Vagina (tissue), 2 donors: ENCODE results near the gene SSX2IP. TPM values are rescaled to one million over a fixed set of nuclear protein-coding genes. Genes with fewer than 3 reads are reported as not detected.
"Not testable (repeated sequence)": the region's sequence is repeated elsewhere in the genome, so short reads cannot be mapped to it uniquely, and the experiment has no call there.

Source experiments
- DNase-seq, 2 donors: peaks; one replicate each; pipeline ENCODE4 v3.0.0-alpha.2; 2017; ENCODE audit errors: extremely low spot score in 2 of 2
- H3K27ac ChIP-seq: fragments of 200-600 bp; sonication (generic); one replicate; pipeline ENCODE4 v1.5.1; 2019
- H3K27me3 ChIP-seq: fragments of 200-600 bp; sonication (generic); one replicate; pipeline ENCODE4 v1.5.1; 2019
- H3K36me3 ChIP-seq, 2 donors: fragments of 200-600 bp; sonication (generic); one replicate each; pipeline ENCODE4 v1.5.1; 2017 to 2019
- H3K4me1 ChIP-seq: fragments of 200-600 bp; sonication (generic); one replicate; pipeline ENCODE4 v1.5.1; 2019
- H3K4me3 ChIP-seq, 2 donors: fragments of 200-600 bp; sonication (generic); 1 replicate in 1 of 2; 2 replicates in 1 of 2; pipeline ENCODE4 v1.5.1; 2016 to 2019
- H3K9me3 ChIP-seq: fragments of 200-600 bp; sonication (generic); one replicate; pipeline ENCODE4 v1.5.1; 2019
- CTCF ChIP-seq, 3 experiments: fragments of 450-650 bp in 2 of 3; fragments of 200-600 bp in 1 of 3; sonication (generic) in 1 of 3; IDR thresholded peaks; one replicate each; pipeline ENCODE4 v1.5.1; 2017 to 2019; ENCODE audit warnings: antibody characterized with exemption in 3 of 3, mild to moderate bottlenecking in 2 of 3, moderate library complexity in 2 of 3
- POLR2A ChIP-seq, 2 donors: fragments of 450-650 bp; IDR thresholded peaks; one replicate each; pipeline ENCODE4 v1.6.1; 2017; ENCODE audit warnings: antibody characterized with exemption in 2 of 2, mild to moderate bottlenecking in 2 of 2, moderate library complexity in 2 of 2
- POLR2AphosphoS5 ChIP-seq, 2 donors: sonication (generic); formaldehyde crosslinking; IDR thresholded peaks; one replicate each; pipeline ENCODE4 v1.9.0; 2017; ENCODE audit warnings: antibody characterized with exemption in 2 of 2, mild to moderate bottlenecking in 2 of 2, low read depth in 1 of 2; ENCODE audit not compliant: insufficient read depth in 1 of 2
- intact Hi-C: fragments of 100-400 bp; cut with DNase I; formaldehyde crosslinking; loops from one replicate; pipeline ENCODE4 v1.15.1; 2023
- total RNA-seq: library from RNA; depleted of rRNA; stranded (reverse); fragments of >200 nt; gene quantifications from one replicate; pipeline ENCODE4 v1.2.3, GENCODE V29; 2016

SSX2IP gene
- total RNA-seq, 1 donor from 2014 or later = 8.3 TPM

GRCh38 chr1:84735483-84735882 lies 45.2 kb upstream of the SSX2IP start:
- no peaks in the 10 kb centered on the region for H3K9me3 ChIP-seq
- DNase-seq = no peak
- no peaks in the 10 kb centered on the region for H3K36me3 ChIP-seq
- H3K27ac ChIP-seq = no peak overlapping the region
- H3K27me3 ChIP-seq = no peaks in the 10 kb centered on the region
- H3K4me3 ChIP-seq = no peak overlapping the region
- TF ChIP-seq POLR2AphosphoS5 (IDR thresholded peaks at IDR 0.05; ENCODE audit: insufficient read depth in 1 of 2, low read depth in 1 of 2) = no peak
- TF ChIP-seq CTCF (IDR thresholded peaks at IDR 0.05) = no peak
- TF ChIP-seq POLR2A (IDR thresholded peaks at IDR 0.05) = no peak
- no peaks in the 10 kb centered on the region for H3K4me1 ChIP-seq
- intact Hi-C loops = no loop called here

GRCh38 chr1:84732520-84732919 lies 42.3 kb upstream of the SSX2IP start:
- H3K36me3 ChIP-seq = no peaks in the 10 kb centered on the region
- TF ChIP-seq CTCF (IDR thresholded peaks at IDR 0.05) (no peak), POLR2A (IDR thresholded peaks at IDR 0.05) (no peak), POLR2AphosphoS5 (IDR thresholded peaks at IDR 0.05; ENCODE audit: insufficient read depth in 1 of 2, low read depth in 1 of 2) (no peak)
- no peak for DNase-seq
- no peaks in the 10 kb centered on the region for H3K4me1 ChIP-seq
- H3K27me3 ChIP-seq = no peaks in the 10 kb centered on the region
- H3K4me3 ChIP-seq = no peak overlapping the region
- intact Hi-C loops = no loop called here
- H3K9me3 ChIP-seq = no peaks in the 10 kb centered on the region
- H3K27ac ChIP-seq = no peak overlapping the region

- DNase-seq = no peak
- H3K9me3 ChIP-seq = no peaks in the 10 kb centered on the region
- H3K4me3 ChIP-seq = no peak overlapping the region
- H3K4me1 ChIP-seq = no peaks in the 10 kb centered on the region
- TF ChIP-seq CTCF (IDR thresholded peaks at IDR 0.05) (no peak), POLR2AphosphoS5 (IDR thresholded peaks at IDR 0.05; ENCODE audit: insufficient read depth in 1 of 2, low read depth in 1 of 2) (no peak), POLR2A (IDR thresholded peaks at IDR 0.05) (no peak)
- H3K27ac ChIP-seq = no peak overlapping the region
- no peaks in the 10 kb centered on the region for H3K36me3 ChIP-seq
- intact Hi-C loops = no loop called here
- H3K27me3 ChIP-seq = no peaks in the 10 kb centered on the region
Measured at GRCh38 chr1:84731519-84731918, 41.3 kb upstream of the SSX2IP start.

GRCh38 chr1:84727711-84728110 lies 37.5 kb upstream of the SSX2IP start:
- H3K4me3 ChIP-seq, DNase-seq, intact Hi-C loops: not testable (repeated sequence)

GRCh38 chr1:84726593-84727499 lies 36.6 kb upstream of the SSX2IP start:
- Histone ChIP-seq H3K27ac (no peak overlapping the region), H3K36me3 (no peaks in the 10 kb centered on the region), H3K27me3 (no peaks in the 10 kb centered on the region), H3K9me3 (no peaks in the 10 kb centered on the region), H3K4me3 (no peak overlapping the region), H3K4me1 (no peaks in the 10 kb centered on the region)
- intact Hi-C loops = no loop called here
- no peak for DNase-seq
- TF ChIP-seq CTCF (IDR thresholded peaks at IDR 0.05) (no peak), POLR2A (IDR thresholded peaks at IDR 0.05) (no peak), POLR2AphosphoS5 (IDR thresholded peaks at IDR 0.05; ENCODE audit: insufficient read depth in 1 of 2, low read depth in 1 of 2) (no peak)

More at GRCh38 chr1:84727711-84728110, 37.5 kb upstream of the SSX2IP start:
- H3K27ac ChIP-seq, H3K9me3 ChIP-seq, H3K4me1 ChIP-seq, H3K36me3 ChIP-seq, H3K27me3 ChIP-seq: not testable (repeated sequence)
